SU-DHL-6 (cell line): ENCODE results near the gene ANXA6.
"Not testable (repeated sequence)": the region's sequence is repeated elsewhere in the genome, so short reads cannot be mapped to it uniquely, and the experiment has no call there.

Experiments used
- H2AFZ ChIP-seq: fragments of 200-600 bp; sonication (generic); 2 replicates; pipeline ENCODE4 v1.6.1; 2014; ENCODE audit warnings: low read depth, mild to moderate bottlenecking, moderate library complexity, mixed read lengths, antibody characterized with exemption, low read length; ENCODE audit not compliant: severe bottlenecking
- H3F3A ChIP-seq: fragments of 200-600 bp; shearing (Covaris generic); 2 replicates; pipeline ENCODE4 v1.6.0; 2016; ENCODE audit warnings: antibody characterized with exemption, mild to moderate bottlenecking; ENCODE audit not compliant: insufficient read depth
- H3K27ac ChIP-seq: fragments of 200-600 bp; sonication (generic); 2 replicates; pipeline ENCODE4 v1.5.1; 2016; ENCODE audit warnings: low read depth, mild to moderate bottlenecking, low read length, moderate library complexity, mixed read lengths
- H3K27me3 ChIP-seq: fragments of 200-600 bp; sonication (generic), shearing (Covaris generic); 2 replicates; pipeline ENCODE4 v1.6.0; 2014; ENCODE audit warnings: mild to moderate bottlenecking, low read length
- H3K36me3 ChIP-seq: fragments of 200-600 bp; sonication (generic); 2 replicates; pipeline ENCODE4 v1.6.1; 2014; ENCODE audit warnings: mild to moderate bottlenecking, low read length, mixed read lengths
- H3K4me2 ChIP-seq: fragments of 300-600, 200-600 bp; shearing (Covaris generic), sonication (generic); 2 replicates; pipeline ENCODE4 v1.6.0; 2014; ENCODE audit warnings: low read length, low read depth, mild to moderate bottlenecking; ENCODE audit not compliant: poor library complexity, severe bottlenecking
- H3K4me3 ChIP-seq: fragments of 200-600 bp; sonication (generic); 2 replicates; pipeline ENCODE4 v1.5.1; 2014; ENCODE audit warnings: antibody characterized with exemption, low read length, mild to moderate bottlenecking, mixed read lengths; ENCODE audit not compliant: insufficient read depth, poor library complexity, severe bottlenecking
- H3K79me2 ChIP-seq: fragments of 200-600 bp; sonication (generic); 2 replicates; pipeline ENCODE4 v1.6.1; 2014; ENCODE audit warnings: mild to moderate bottlenecking, low read length, moderate library complexity; ENCODE audit not compliant: insufficient read depth
- H3K9ac ChIP-seq: fragments of 200-600 bp; sonication (generic); 2 replicates; pipeline ENCODE4 v1.7.0; 2014; ENCODE audit warnings: mild to moderate bottlenecking, low read length
- H3K9me2 ChIP-seq: fragments of 200-600 bp; sonication (generic); replicated peaks from 2 replicates; pipeline ENCODE4 v1.6.1; 2014; ENCODE audit warnings: low read length; ENCODE audit not compliant: insufficient read depth
- H3K9me3 ChIP-seq: fragments of 200-600 bp; sonication (generic); 2 replicates; pipeline ENCODE4 v1.6.1; 2014; ENCODE audit warnings: low read length, mixed read lengths; ENCODE audit not compliant: insufficient read depth
- H4K20me1 ChIP-seq: fragments of 200-600 bp; sonication (generic); 2 replicates; pipeline ENCODE4 v1.6.1; 2014; ENCODE audit warnings: low read depth, mild to moderate bottlenecking, antibody characterized with exemption, low read length, moderate library complexity, mixed read lengths
- EZH2phosphoT487 ChIP-seq: fragments of 200-600 bp; sonication (generic), shearing (Covaris generic); conservative IDR thresholded peaks from 2 replicates; pipeline ENCODE4 v1.6.1; 2018; ENCODE audit warnings: mild to moderate bottlenecking, antibody characterized with exemption, low read length, moderate library complexity, mixed read lengths
- TF ChIP-seq, protein P1 (sequence below): fragments of 200-600 bp; sonication (generic); IDR thresholded peaks from one replicate; pipeline ENCODE4 v1.5.1; 2017; ENCODE audit warnings: antibody characterized with exemption, mild to moderate bottlenecking, low read length, moderate library complexity; ENCODE audit not compliant: insufficient read depth, poor library complexity, severe bottlenecking

Gene ANXA6

DNA sequence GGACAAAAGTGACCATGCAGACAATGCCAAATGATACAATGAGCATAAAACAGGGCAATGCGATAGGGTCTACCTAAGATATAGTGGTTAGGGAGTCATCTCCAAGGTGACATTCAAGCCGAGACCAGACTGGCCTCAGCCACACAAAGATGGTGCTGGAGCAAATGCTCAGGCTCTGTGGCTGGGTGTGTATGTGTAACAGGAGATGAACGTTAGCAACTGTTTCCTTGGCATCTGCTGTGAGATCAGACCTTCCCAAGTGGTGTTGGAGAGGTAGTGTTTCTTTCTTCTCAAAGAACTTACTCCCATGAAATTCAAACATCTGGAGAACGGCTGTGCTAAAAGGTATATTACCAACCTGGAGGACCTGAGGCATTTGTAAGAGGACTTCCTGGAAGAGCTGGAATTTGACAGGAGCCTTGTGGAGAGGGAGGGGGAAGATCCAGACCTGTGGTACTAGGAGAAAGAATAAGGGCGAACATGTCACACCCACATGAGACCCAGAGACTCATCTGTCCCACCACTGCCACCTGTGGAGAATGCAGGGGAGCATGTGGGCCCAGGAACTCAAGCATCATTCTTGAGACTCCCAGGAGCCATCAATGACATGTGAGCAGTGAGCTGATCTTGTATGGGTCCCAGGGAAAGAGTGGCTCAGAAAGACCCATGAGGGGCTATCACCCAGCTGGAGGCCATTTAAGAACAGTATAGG lies 21.4 kb upstream of the ANXA6 start:
- Histone ChIP-seq H3K27me3 (no peaks in the 10 kb centered on the region), H3K4me2 (no peak overlapping the region), H3F3A (peaks cover 44% of the 10 kb centered on the region; the same call in 1 of the 2 replicates), H3K36me3 (peaks cover 17% of the 10 kb centered on the region), H3K9me2 (no peaks in the 10 kb centered on the region), H3K9ac (no peak overlapping the region), H2AFZ (no peak overlapping the region), H3K4me3 (no peak overlapping the region), H3K79me2 (no peaks in the 10 kb centered on the region), H3K9me3 (no peaks in the 10 kb centered on the region), H3K27ac (peak overlapping the region; percentile 41; the same call in 1 of the 2 replicates), H4K20me1 (no peaks in the 10 kb centered on the region)
- TF ChIP-seq, protein P1, sequence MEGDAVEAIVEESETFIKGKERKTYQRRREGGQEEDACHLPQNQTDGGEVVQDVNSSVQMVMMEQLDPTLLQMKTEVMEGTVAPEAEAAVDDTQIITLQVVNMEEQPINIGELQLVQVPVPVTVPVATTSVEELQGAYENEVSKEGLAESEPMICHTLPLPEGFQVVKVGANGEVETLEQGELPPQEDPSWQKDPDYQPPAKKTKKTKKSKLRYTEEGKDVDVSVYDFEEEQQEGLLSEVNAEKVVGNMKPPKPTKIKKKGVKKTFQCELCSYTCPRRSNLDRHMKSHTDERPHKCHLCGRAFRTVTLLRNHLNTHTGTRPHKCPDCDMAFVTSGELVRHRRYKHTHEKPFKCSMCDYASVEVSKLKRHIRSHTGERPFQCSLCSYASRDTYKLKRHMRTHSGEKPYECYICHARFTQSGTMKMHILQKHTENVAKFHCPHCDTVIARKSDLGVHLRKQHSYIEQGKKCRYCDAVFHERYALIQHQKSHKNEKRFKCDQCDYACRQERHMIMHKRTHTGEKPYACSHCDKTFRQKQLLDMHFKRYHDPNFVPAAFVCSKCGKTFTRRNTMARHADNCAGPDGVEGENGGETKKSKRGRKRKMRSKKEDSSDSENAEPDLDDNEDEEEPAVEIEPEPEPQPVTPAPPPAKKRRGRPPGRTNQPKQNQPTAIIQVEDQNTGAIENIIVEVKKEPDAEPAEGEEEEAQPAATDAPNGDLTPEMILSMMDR = no peak
- no peak for TF ChIP-seq EZH2phosphoT487

- H2AFZ ChIP-seq = no peak overlapping the region
- H3K4me3 ChIP-seq = no peak overlapping the region
- H4K20me1 ChIP-seq = no peaks in the 10 kb centered on the region
- H3K27me3 ChIP-seq = no peaks in the 10 kb centered on the region
- H3K9ac ChIP-seq = no peak overlapping the region
- peaks cover 44% of the 10 kb centered on the region; the same call in 1 of the 2 replicates for H3F3A ChIP-seq
- no peaks in the 10 kb centered on the region for H3K9me3 ChIP-seq
- H3K9me2 ChIP-seq = no peaks in the 10 kb centered on the region
- H3K4me2 ChIP-seq = no peak overlapping the region
- peaks cover 13% of the 10 kb centered on the region; the same call in 1 of the 2 replicates for H3K36me3 ChIP-seq
- peak overlapping the region; percentile 2; the same call in 1 of the 2 replicates for H3K27ac ChIP-seq
- TF ChIP-seq EZH2phosphoT487 = no peak
- TF ChIP-seq, protein P1 = no peak
- no peaks in the 10 kb centered on the region for H3K79me2 ChIP-seq
Observed at GRCh38 chr5:151178372-151178771, 20.8 kb upstream of the ANXA6 start.

GRCh38 chr5:151176268-151176667 lies 18.7 kb upstream of the ANXA6 start:
- Histone ChIP-seq H3K27ac (peak overlapping the region; percentile 28; the same call in 1 of the 2 replicates), H3F3A (peaks cover 53% of the 10 kb centered on the region)
- not testable (repeated sequence) for H3K9ac ChIP-seq, H3K9me2 ChIP-seq, H3K4me2 ChIP-seq, H4K20me1 ChIP-seq, H3K79me2 ChIP-seq, H2AFZ ChIP-seq, H3K4me3 ChIP-seq, H3K27me3 ChIP-seq, H3K9me3 ChIP-seq, H3K36me3 ChIP-seq

- Histone ChIP-seq H3K9me2 (no peaks in the 10 kb centered on the region), H2AFZ (no peak overlapping the region), H4K20me1 (no peaks in the 10 kb centered on the region), H3K27ac (no peak overlapping the region), H3K27me3 (no peaks in the 10 kb centered on the region), H3K36me3 (peaks cover 1% of the 10 kb centered on the region; the same call in 1 of the 2 replicates), H3K79me2 (no peaks in the 10 kb centered on the region), H3K4me3 (no peak overlapping the region), H3K9ac (no peak overlapping the region), H3F3A (peaks cover 55% of the 10 kb centered on the region), H3K9me3 (no peaks in the 10 kb centered on the region), H3K4me2 (no peak overlapping the region)
- TF ChIP-seq, protein P1 = no peak
- no peak for TF ChIP-seq EZH2phosphoT487
Observed at GRCh38 chr5:151174612-151175101, 17.1 kb upstream of the ANXA6 start.
